Inflammatory macrophage treated with lipopolysaccharide for 1 hour (primary cell): ENCODE results near the gene GTF3C5.

ENCODE experiments used
- DNase-seq, 2 donors: peaks; one replicate each; pipeline ENCODE4 v3.0.0-alpha.2; 2020 to 2022

GTF3C5 gene

DNA sequence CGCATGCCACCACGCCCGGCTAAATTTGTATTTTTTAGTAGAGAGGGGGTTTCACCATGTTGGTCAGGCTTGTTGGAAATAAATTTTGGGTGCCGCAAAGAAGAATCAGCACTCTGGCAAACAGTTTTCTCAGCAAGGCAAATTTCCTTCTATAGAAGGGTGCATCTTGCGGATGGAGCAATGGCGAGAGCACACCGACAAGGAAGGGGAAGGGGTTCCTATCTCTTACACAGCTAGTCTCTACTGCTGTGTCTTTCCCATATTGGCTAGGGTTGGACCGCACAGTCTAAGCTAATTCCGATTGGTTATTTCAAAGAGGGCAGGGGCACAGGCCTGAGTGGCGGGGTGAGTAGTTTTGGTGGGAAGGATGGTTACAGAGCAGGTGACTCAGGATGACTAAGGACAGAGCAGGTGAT lies 707 bp downstream of the GTF3C5 start:
- no peak for DNase-seq

DNA sequence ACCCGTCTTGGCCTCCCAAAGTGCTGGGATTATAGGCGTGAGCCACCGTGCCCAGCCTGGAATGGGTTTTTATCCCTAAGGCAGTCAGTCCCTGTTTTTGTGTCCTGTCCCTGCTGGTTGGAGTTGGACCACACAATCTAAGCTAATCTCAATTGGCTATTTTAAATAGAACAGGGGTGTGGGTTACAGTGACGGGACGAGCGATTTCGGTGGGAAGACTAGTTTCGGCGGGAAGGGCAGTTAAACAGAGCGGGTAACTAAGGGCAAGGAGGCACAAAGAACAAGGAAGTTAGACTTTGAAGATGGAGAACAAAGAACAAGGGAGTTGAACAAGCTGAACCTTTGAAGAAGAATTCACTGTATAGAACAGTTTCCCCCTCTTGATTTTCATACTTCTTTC lies 1.4 kb downstream of the GTF3C5 start:
- DNase-seq: no peak

DNA sequence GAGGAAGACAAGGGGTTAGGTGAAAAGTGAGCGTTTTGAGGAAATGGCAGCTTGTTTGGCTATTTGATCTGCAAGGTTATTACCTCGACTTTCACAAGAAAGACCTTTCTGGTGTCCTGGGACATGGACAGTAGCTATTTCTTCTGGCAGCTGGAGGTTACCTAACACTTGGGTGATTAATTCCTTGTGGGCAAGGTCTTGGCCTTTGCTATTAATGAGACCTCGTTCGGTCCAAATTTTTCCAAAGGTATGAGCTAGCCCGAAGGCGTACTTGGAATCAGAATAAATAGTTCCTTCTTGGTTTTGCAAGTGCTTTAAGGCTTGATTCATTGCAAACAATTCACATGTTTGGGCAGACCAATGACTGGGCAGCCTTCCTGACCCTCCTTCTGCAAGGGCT lies 4.9 kb downstream of the GTF3C5 start:
- no peak for DNase-seq

DNA sequence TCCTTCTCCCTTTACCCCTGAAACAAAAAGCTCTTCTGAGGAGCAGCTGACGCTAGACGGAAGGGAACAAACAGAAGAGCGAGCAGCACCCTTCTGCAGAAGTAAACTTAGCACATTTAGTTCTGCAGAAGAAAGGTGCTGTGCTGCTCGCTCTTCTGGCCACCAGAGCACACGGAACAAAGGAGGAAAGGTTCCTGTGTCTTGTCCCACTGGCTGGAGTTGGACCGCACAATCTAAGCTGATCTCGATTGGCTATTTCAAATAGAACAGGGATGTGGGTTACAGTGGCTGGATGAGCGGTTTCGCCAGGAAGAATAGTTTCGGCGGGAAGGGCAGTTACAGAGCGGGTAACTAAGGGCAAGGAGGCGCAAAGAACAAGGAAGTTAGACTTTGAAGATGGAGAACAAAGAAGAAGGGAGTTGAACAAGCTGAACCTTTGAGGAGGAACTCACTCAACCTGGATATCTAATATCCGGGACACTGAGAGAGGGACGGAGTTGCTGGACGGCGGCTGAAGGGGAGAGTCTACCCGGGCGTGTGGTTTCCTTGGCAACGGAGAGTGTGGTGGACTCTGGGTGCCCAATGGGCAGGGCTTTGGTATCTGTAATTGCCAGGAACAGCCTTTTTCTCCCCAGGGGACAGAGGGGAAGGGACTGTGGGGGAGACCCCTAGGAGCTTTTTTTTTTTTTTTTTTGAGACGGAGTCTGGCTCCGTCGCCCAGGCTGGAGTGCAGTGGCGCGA lies 7.1 kb downstream of the GTF3C5 start:
- no peak for DNase-seq

DNA sequence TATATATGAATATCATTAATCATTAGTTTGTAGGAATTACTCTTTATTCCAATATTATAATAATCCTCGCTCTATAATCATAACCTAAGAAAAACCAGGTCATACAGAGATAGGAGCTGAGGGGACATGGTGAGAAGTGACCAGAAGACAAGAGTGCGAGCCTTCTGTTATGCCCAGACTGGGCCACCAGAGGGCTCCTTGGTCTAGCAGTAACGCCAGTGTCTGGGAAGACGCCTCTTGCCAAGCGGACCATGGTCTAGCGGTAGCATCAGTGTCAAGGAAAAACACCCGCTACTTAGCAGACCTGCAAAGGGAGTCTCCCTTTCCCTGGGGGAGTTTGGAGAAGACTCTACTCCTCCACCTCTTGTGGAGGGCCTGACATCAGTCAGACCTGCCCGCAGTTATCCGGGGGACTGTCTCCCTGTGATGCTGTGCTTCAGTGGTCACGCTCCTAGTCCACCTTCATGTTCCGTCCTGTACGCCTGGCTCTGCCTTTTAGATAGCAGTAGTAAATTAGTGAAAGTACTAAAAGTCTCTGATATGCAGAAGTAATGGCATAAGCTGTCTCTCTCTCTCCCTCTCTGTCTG lies 10.2 kb downstream of the GTF3C5 start:
- peak in 1 of 2 donors; percentile 30 for DNase-seq

DNA sequence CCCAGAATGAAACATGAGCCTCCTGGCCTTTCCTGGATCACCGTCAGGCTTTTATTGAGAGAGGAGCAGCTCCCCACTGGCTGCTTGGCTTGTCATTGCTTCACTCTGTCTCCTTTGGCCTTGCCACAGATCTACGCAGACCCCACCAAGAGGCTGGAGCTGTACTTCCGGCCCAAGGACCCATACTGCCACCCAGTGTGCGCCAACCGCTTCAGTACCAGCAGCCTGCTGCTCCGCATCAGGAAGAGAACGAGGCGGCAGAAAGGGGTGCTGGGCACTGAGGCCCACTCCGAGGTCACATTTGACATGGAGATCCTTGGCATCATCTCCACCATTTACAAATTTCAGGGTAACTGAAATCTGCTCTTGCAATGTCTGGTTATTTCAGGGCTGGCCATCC lies 11.2 kb downstream of the GTF3C5 start:
- no peak for DNase-seq

DNA sequence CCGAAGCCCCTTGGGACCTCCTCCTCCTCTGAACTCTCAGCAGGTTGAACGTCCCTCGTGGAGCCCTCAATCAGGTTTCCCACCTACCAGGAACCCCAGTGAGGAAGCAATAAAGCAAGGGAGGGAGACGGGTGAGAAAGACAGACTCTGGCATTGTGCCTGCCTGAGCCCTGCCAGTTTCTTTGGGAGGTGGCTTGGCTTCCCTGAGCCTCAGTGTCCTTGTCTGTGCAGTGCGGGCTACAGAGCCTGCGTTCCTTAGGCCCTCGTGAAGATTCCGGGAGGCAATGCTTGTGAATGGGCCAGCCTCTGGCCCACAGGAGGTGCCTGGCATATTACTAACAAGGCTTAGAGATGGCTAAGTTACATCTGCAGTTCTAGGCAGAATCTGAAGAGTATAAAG lies 11.9 kb downstream of the GTF3C5 start:
- DNase-seq: no peak

DNA sequence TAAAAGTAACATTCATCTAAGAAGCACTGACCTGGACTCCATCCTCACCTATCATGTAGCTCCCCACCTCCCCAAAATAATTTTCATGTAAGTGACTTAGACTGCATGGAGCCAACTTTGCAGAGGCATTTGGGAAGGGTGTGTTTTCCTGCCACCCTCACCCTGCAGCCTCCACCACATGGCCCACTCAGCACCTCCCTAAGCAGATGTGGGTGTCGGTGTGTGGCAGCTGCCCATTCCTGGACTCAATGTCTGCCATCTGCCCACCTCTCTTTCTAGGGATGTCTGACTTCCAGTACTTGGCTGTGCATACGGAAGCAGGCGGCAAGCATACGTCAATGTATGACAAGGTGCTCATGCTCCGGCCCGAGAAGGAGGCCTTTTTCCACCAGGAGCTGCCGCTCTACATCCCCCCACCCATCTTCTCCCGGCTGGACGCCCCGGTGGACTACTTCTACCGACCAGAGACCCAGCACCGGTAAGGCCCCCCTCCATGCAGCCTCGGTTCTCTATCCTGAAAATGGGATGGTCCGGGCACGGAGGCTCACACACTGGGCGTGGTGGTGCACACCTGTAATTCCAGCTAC lies 12.7 kb downstream of the GTF3C5 start:
- no peak for DNase-seq

DNA sequence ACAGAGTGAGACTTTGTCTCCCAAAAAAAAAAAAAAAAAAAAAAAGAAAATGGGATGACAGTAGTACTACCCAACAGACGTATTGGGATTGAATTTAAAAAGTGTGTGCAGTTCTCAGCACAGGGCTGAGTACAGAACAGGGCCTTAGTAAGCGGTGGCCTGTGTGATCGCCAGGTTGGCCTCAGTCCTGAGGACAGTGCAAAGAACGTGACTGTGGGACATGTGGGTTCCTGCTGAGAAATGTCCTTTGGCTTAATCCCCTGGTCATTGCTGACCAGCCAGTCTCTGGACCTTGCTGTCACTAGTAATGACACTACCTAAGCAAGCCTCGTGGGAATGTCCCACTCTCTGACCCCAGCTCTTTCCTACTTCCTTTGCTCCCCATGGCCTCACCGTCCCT lies 13.3 kb downstream of the GTF3C5 start:
- no peak for DNase-seq

DNA sequence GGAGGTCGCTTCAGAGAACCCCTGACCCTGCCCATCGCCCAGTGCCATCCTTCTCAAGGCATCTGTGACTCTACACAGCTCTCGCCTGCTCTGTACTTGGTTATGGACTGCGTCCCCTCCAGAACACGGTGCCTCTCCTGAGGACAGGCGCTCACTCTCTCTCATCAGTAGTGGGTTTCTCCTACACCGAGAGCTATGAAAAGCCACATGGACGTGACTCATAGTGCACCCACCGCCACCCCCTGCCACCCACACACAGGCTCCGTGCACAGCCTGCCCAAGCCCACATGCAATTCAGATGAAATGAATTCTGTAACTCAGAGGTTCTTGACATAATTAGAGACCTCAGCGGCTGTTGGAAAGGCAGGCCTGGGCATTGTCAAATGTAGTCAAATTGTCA lies 13.9 kb downstream of the GTF3C5 start:
- DNase-seq: no peak

DNA sequence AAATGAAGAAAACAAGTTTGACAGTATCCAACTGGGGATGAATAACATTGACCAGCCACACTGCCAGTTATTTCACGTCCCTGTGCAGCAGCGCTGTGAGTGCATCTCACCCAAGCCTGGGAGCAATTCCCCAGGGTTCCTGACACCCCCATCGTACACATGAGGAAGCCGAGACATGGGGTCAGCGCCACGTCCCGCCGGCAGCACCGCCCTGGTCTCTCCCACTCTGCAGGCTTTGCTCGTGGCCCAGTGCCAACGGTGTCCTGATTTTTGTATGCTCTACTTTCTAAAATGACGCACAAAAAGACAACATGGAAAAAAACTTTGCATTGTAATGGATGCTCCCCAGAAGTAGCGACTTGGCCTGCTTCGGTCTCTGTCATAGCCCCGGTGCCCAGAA lies 14.3 kb downstream of the GTF3C5 start:
- no peak for DNase-seq

DNA sequence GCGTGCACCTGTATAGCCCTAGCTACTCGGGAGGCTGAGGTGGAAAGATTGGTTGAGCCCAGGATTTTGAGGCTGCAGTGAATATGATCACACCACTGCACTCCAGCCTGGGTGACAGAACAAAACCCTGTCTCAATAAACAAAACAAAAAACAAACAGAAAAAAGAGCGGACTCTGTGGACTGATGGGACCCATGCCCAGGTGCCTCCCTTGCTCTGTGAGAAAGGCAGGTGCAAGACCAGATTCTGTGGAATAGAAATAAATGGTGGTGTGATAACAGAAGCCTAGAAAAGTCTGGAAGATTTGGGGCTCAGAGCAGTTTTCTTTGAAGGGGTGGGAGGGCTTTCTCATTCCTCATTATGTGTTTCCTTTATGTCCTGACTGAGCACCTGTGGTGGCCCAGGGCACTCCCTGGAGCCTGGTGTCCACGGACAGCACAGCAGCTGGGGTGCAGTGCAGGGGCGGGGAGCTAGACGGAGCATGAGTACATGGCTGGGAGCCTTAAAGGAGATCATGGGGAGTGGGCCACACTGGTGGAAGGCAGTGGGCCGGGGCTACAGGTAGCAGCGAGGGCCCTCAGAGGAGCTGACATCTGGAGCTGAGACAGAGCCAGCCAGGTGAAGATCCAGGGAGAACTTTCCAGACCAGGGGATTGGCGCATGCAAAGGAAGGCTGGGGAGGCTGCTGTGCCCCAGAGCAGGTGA lies 15.6 kb downstream of the GTF3C5 start:
- no peak for DNase-seq

DNA sequence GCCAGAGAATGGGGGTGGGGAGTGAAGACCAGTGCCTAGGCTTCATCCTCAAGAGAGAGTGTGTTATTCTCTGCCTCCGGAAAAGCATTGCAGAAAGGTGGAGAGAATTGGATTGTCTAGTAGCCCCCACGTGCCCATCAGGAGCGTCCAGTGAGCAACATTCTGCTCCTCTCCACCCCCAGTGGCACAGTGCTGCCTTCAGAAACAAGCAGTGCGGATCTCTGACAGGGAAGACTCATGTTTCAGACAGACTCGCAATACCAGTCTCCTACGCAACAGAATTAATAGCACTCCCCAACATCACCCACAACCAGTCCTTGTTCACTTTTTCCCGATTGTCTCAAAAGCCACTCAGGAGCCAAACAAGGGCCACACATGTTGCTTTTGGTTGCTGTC lies 16.1 kb downstream of the GTF3C5 start:
- DNase-seq: no peak

DNA sequence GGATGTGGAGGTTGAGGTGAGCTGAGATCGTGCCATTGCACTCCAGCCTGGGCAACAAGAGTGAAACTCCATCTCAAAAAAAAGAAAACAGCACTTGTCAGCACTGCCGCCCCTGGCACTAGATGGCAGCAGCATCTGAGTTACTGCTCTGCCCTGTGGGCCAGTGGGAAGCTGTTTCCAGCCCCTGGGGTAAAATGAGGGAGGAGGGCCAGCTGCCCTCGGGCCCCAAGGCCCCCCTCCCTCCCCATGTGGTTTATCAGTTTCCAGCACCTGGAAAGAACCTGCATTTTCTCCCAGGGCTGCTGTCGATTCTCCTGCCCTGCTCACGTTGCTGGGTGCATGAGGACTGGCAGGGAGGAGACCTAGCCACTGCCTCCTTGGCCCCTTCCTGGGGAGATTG lies 17.8 kb downstream of the GTF3C5 start:
- DNase-seq: peak; percentile 16 to 36

DNA sequence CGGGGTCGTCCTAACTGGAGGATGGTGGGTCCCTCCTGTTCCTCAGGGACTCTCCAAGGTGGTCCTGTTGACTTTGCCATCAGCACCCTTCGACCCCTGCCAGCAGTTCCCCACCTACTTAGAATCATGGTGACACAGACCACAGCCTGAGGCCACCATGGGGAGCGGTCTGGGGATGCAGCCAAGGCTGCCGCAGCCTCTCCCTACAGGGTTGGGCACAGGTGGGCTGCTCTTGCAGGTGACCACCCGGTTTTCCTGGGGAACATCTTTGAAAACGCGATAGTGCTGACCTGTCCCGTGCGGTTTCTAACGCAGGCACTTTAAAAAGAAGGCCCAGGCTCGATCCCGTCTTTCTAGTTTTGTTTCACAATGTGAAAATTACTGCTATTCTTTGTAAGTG lies 18.2 kb downstream of the GTF3C5 start:
- DNase-seq: no peak

DNA sequence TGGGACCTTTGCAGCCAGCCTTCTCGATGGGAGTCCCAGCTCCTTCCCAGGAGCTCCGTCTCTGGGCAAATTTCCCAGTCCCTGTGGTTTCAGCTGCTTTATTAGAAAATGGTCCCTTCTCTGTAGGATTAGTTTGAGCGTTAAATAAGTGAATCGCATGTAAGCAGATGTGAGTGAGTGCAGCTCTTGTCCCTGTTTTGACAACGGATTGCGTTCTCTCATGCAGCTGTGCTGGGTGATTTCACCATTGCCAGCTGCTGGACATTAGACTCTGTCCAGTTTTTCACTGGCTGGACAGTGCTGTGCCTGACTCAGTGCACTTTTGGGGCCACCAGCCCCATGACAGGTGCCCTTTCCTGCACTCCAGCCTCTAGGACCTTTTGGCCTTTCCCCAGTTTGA lies 19.3 kb downstream of the GTF3C5 start:
- DNase-seq: no peak

DNA sequence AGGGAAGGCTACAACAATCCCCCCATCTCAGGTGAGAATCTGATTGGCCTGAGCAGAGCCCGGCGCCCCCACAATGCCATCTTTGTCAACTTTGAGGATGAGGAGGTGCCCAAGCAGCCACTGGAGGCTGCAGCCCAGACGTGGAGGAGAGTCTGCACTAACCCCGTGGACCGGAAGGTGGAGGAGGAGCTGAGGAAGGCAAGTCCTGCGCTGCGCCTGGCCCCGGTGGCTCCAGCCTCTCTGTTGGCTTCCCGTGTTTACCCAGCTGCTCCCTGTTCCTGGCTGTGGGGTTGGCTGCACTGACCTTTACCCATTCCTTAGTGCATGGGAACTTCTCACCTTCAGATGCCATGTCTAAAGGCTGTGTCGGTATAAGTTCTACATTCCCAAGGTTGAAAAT lies 20.0 kb downstream of the GTF3C5 start:
- DNase-seq: no peak

DNA sequence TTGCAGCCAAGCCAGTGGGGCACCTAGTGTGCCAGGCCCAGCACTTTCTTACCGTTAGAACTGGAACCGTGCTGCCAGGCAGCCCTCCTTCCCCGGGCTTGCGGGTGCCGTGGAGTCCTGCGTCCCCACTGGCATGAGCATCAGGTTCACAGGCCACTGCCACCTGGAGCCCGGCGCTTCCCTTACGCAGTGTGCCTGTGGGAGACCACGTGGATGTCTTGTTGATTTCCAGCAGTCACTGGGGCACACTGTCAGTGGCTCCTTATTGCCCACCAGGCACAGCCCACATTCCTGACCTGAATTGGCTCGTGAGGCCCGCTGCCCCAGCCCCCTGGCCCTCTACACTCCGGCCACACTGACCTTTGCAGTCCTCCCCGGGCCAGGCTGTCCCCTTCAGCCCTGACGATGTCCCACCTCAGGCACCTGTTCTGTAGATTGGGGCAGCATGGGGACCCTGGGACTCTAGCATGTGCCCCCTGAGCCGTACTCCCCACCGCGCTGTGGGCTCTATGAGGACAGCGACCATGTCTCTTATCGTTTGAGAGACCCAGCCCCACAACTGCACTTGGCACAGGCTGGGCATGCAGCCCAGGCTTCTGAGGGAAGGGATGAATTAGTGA lies 20.6 kb downstream of the GTF3C5 start:
- DNase-seq: no peak

DNA sequence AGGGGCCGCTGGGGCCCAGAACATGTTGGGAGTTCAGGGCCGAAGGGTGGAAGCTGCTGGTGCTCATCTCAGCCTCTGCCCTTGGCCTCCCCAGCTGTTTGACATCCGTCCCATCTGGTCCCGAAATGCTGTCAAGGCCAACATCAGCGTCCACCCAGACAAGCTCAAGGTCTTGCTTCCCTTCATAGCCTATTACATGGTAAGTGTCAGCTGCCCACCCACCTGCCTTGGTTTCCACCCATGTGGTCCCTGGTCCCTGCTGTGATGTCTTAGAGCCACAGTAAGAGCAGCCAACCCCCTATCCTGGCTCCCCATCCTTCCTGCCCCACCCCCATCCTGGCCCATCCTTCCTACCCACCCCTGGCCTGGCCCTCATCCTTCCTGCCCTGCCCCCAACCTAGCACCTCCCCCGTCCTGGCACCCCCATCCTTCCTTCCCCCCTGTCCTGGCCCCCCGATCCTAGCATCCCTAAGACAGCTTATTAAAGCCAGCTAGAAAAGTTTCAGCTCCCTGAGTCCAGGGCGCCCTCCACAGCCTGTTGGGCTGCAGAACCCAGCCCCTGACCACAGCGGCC lies 21.3 kb downstream of the GTF3C5 start:
- no peak for DNase-seq

DNA sequence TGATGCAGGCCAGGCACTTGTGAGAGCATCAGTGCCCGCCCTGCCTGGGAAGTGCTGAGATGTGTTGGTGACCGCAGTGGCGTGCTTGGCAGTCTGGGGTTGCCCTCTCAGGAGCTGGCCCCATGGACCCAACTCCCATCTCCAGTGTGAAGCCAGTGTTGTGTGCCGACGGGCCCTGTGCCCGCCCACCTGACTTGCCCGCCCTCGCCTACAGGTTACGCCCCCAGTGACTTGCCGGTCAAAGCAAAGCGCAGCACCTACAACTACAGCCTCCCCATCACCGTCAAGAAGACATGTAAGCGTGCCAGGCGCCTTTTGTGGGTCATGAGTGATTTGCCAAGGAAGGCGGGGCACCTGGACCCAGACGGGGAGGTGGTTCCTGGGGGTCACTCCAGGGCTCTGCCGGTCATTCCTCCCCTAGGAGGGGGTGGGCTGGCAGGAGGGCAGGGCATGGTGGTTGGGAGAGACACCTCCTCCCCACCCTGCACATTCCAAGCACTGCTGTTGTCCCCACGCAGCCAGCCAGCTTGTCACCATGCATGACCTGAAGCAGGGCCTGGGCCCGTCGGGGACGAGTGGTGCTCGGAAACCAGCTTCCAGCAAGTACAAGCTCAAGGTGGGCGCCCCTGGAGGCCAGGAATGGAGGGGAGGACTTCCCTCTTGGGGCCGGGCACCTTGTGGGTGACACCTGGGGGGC lies 23.5 kb downstream of the GTF3C5 start:
- DNase-seq: no peak

DNA sequence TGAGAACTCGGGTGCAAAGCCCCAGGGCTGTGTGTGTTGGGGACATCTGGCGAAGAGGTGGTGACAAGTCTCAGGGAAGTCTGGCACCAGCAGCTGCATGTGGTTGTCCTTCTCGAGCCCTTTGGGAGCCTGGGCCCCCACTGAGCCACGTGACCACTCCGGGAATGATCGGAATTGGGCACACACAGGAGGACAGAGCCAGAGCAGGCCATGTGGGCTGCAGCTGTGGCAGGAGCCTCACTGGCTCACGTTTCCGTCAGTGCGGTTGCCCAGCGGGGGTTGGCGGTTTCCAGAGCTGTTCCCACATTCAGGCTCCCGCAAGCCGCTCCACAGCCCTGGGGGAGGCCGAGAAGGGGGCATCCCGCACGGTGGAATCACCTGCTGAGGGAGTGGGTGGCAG lies 24.2 kb downstream of the GTF3C5 start:
- no peak for DNase-seq

DNA sequence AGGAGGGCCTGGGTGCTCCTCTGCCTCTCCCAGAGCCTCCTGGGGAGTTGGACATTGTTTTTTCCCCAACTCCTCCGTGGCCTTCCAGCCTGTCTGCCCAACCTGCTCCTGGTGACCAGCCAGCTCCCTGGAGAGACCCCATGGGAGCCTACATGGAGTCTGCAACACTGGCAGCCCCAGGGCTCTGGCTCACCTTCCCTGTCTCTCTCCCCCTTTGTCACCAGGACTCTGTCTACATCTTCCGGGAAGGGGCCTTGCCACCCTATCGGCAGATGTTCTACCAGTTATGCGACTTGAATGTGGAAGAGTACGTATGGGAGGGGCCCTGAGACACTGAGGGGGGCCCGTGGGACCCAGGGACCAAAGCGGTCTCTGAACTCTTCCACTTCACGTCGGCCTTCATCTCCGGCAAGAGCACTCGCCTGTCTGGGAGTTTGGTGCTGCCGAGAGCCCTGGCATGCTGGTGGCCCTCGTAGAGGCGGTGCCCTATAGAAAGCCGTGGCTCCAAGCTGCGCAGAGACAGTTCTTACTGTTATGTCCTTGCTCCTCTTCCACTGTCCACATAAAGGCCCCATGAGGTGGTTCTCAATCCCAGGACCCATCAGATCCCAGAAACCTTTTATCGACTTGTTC lies 25.1 kb downstream of the GTF3C5 start:
- no peak for DNase-seq
